Activated CD4-positive, CD25-positive, alpha-beta regulatory T cell treated with anti-CD3 and anti-CD28 coated beads, Interleukin-2, amount 50 U/mL, for 24 hours (primary cell): ENCODE results near the gene CDK15.

Experiments
- ATAC-seq, 2 donors: fragments of 150-1000 bp; cut with Tn5 transposase; one replicate each; pipeline ENCODE4 v1.10.0; 2021; ENCODE audit warnings: mild to moderate bottlenecking in 1 of 2, moderate library complexity in 1 of 2

The CDK15 gene

GRCh38 chr2:201913201-201913600 is 106.9 kb downstream of the CDK15 start:
- ATAC-seq, result no peak

- no peak for ATAC-seq
Observed at GRCh38 chr2:201915446-201915845, 109.1 kb downstream of the CDK15 start.

GRCh38 chr2:201916565-201916964 is 110.2 kb downstream of the CDK15 start:
- ATAC-seq, result no peak

- no peak for ATAC-seq
Observed at GRCh38 chr2:201918616-201919307, 112.4 kb downstream of the CDK15 start.

GRCh38 chr2:201919308-201919634 is 112.9 kb downstream of the CDK15 start:
- no peak for ATAC-seq

GRCh38 chr2:201923436-201924328 is 117.3 kb downstream of the CDK15 start:
- ATAC-seq, result no peak

- no peak for ATAC-seq
Observed at GRCh38 chr2:201924453-201924852, 118.1 kb downstream of the CDK15 start.

- ATAC-seq, result no peak
Observed at GRCh38 chr2:201925056-201925455, 118.7 kb downstream of the CDK15 start.

GRCh38 chr2:201926067-201926466 is 119.7 kb downstream of the CDK15 start:
- no peak for ATAC-seq

GRCh38 chr2:201928363-201928762 is 122.0 kb downstream of the CDK15 start:
- no peak for ATAC-seq

GRCh38 chr2:201929281-201930026 is 123.1 kb downstream of the CDK15 start:
- ATAC-seq, result no peak

- no peak for ATAC-seq
Observed at GRCh38 chr2:201930043-201930442, 123.7 kb downstream of the CDK15 start.

GRCh38 chr2:201930831-201931230 is 124.5 kb downstream of the CDK15 start:
- no peak for ATAC-seq

- no peak for ATAC-seq
Observed at GRCh38 chr2:201931475-201931874, 125.1 kb downstream of the CDK15 start.

- no peak for ATAC-seq
Observed at GRCh38 chr2:201931951-201932350, 125.6 kb downstream of the CDK15 start.

GRCh38 chr2:201932511-201932910 is 126.2 kb downstream of the CDK15 start:
- ATAC-seq, result no peak

GRCh38 chr2:201933792-201934237 is 127.5 kb downstream of the CDK15 start:
- no peak for ATAC-seq

GRCh38 chr2:201936817-201937216 is 130.5 kb downstream of the CDK15 start:
- no peak for ATAC-seq

GRCh38 chr2:201937343-201937742 is 131.0 kb downstream of the CDK15 start:
- ATAC-seq, result no peak

GRCh38 chr2:201938156-201938775 is 131.9 kb downstream of the CDK15 start:
- ATAC-seq, result no peak

- ATAC-seq, result no peak
Observed at GRCh38 chr2:201938781-201939180, 132.4 kb downstream of the CDK15 start.

GRCh38 chr2:201939453-201939941 is 133.2 kb downstream of the CDK15 start:
- no peak for ATAC-seq

- no peak for ATAC-seq
Observed at GRCh38 chr2:201942531-201942930, 136.2 kb downstream of the CDK15 start.
